Brain microvascular endothelial cell (primary cell): Measurements from ENCODE around the gene TTC7B.

ENCODE experiments used
- DNase-seq: peaks from one replicate; pipeline ENCODE4 v3.0.0-alpha.2; 2020
- H3K27ac ChIP-seq: fragments of 250-450 bp; sonication (Bioruptor Pico); 2 replicates; pipeline ENCODE4 v1.5.1; 2020; ENCODE audit warnings: mild to moderate bottlenecking, moderate library complexity
- H3K27me3 ChIP-seq: fragments of 250-450 bp; sonication (Bioruptor Pico); replicated peaks from 2 replicates; pipeline ENCODE4 v1.5.1; 2020; ENCODE audit warnings: mild to moderate bottlenecking
- H3K36me3 ChIP-seq: fragments of 250-450 bp; sonication (Bioruptor Pico); replicated peaks from 2 replicates; pipeline ENCODE4 v1.5.1; 2020; ENCODE audit warnings: mild to moderate bottlenecking
- H3K4me3 ChIP-seq: 2 replicates; pipeline ENCODE4 v1.5.1; 2011; ENCODE audit warnings: low read depth, mild to moderate bottlenecking, control low read depth, low read length, moderate library complexity
- in situ Hi-C: cut with HindIII; loops from 2 replicates; pipeline ENCODE4 v1.10.0; 2017; ENCODE audit warnings: low sequenced_read_pairs, low pct_ligation_motif_present
- TF ChIP-seq, protein P1 (sequence below): IDR thresholded peaks from 2 replicates; pipeline ENCODE4 v1.5.1; 2011; ENCODE audit warnings: low read depth, mild to moderate bottlenecking, moderate library complexity, low read length, control low read depth, inconsistent platforms; ENCODE audit errors: missing control alignments

Gene TTC7B

DNA sequence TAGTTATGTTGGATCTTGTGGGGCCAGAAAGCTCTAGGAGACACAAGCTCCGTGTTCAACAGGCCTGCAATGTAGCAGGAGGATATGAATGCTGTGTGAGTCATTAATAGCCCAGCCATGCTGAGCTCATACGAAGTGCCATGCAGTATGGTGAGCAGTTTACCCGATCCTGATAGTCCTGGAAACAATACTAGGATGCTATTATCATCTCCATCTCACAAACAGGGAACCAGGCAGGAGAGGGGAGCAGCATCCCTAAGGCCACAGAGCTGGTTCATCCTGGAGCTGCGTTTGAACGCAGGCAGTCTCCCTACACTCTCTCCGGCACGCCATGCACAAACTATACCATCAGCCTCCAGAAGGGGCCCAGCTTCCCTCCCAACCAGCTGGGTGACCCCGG lies 20.5 kb downstream of the TTC7B start:
- H3K27ac ChIP-seq = peak overlapping the region; percentile 29
- DNase-seq = peak; percentile 87

DNA sequence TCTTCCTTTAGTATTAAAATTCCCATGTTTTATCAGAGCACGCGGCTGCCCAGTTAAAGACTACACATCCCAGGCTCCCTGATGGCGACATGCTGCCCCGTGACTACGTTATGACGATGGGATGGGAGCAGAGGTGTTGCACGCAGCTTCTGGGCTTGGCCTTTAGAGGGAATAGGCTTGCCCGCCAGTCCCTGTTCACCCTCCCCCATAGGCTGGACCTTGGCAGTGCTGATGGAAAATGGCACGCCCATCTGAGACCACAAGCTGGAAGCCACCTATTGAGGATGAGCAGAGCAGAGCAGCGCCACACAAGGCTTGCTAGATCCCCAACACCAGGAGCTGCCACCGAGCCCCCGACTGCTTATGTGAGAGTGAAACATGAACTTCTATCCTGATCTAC lies 24.7 kb downstream of the TTC7B start:
- Histone ChIP-seq H3K27me3 (no peaks in the 10 kb centered on the region), H3K36me3 (no peaks in the 10 kb centered on the region), H3K27ac (no peak overlapping the region), H3K4me3 (no peak overlapping the region)
- TF ChIP-seq, protein P1, sequence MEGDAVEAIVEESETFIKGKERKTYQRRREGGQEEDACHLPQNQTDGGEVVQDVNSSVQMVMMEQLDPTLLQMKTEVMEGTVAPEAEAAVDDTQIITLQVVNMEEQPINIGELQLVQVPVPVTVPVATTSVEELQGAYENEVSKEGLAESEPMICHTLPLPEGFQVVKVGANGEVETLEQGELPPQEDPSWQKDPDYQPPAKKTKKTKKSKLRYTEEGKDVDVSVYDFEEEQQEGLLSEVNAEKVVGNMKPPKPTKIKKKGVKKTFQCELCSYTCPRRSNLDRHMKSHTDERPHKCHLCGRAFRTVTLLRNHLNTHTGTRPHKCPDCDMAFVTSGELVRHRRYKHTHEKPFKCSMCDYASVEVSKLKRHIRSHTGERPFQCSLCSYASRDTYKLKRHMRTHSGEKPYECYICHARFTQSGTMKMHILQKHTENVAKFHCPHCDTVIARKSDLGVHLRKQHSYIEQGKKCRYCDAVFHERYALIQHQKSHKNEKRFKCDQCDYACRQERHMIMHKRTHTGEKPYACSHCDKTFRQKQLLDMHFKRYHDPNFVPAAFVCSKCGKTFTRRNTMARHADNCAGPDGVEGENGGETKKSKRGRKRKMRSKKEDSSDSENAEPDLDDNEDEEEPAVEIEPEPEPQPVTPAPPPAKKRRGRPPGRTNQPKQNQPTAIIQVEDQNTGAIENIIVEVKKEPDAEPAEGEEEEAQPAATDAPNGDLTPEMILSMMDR = no peak
- in situ Hi-C loops = no loop called here
- DNase-seq = no peak

More for the DNA sequence above, 20.5 kb downstream of the TTC7B start:
- Histone ChIP-seq H3K36me3 (no peaks in the 10 kb centered on the region), H3K4me3 (no peak overlapping the region), H3K27me3 (no peaks in the 10 kb centered on the region)
- in situ Hi-C loops = no loop called here
- TF ChIP-seq, protein P1 = peak; percentile 18

DNA sequence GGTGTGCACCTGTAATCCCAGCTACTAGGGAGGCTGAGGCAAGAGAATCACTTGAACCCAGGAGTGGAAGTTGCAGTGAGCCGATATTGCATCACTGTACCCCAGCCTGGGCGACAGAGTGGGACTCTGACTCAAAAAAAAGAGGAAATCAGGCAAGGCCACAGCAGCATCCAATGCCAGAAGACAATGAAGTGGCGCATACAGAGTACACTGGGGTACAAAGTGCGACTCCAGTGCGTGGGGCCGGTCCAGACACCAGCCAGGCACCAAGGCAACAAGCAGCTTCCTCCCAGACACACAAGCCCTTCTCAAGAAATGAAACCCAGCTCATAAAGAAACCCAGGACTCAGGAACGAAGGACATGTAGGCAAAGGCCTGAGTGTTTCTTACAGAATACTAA lies 28.2 kb downstream of the TTC7B start:
- TF ChIP-seq, protein P1 = no peak
- Histone ChIP-seq H3K36me3 (no peaks in the 10 kb centered on the region), H3K4me3 (no peak overlapping the region), H3K27ac (no peak overlapping the region), H3K27me3 (no peaks in the 10 kb centered on the region)
- DNase-seq = no peak
- in situ Hi-C loops = no loop called here

DNA sequence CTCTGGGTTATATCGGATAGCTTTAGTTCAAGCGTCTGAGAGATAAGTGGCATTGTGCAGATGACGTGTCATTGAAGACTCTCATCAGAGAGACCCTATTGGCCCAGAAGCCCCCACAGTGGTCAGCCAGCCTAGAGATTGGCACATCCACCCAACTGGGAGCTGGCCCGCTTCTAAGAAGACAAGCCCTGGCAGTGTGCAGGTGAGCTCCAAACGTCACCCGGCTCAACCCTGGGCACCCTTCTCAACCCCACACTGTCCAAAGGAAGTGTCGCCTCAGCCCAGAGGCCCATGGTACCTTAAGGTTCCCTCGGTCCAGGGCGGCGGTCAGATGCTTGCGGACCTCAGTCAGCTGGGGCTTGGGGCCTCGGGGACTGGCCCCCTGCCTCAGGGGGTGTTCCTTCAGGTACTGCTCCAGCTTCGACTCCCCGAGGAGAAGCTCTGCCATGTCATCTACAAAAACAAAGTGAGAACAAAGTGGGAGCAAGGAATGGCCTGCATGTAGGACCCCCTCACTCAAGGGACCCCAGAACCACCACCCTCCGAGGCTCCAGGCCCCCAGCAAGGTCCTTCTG lies 30.3 kb downstream of the TTC7B start:
- H3K27ac ChIP-seq = no peak overlapping the region
- no peaks in the 10 kb centered on the region for H3K36me3 ChIP-seq
- DNase-seq = no peak
- in situ Hi-C loops = no loop called here
- H3K27me3 ChIP-seq = no peaks in the 10 kb centered on the region
- no peak overlapping the region for H3K4me3 ChIP-seq
- TF ChIP-seq, protein P1 = no peak

DNA sequence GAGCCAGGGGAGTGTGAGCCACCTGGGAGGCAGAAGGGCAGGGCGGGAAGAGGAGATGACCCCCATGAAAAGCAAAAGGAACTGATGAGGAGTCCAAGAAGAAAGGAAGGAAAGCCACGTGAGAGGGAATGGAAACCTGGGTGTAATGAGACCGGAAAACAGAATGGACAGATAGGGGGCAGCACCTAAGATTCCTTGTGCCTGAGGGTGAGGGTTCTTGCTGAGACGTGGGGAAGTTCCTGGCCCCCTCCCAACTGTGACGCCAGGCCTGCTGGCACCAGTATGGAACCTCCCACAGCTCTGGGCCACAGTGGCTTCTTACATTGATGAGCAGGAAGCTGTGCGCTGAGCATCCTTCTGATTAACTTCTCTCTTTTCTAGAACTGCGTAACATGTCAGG lies 30.8 kb downstream of the TTC7B start:
- peak; percentile 16 for DNase-seq
- TF ChIP-seq, protein P1 = peak; percentile 35
- in situ Hi-C loops = no loop called here
- Histone ChIP-seq H3K4me3 (no peak overlapping the region), H3K27ac (no peak overlapping the region), H3K27me3 (no peaks in the 10 kb centered on the region), H3K36me3 (no peaks in the 10 kb centered on the region)
